Prostate gland (tissue), 2 donors: ENCODE data around the gene PLCB4. TPM values are rescaled to one million over a fixed set of nuclear protein-coding genes. Genes with fewer than 3 reads are reported as not detected.

Source experiments
- DNase-seq: peaks from one replicate; pipeline ENCODE4 v3.0.0-alpha.2; 2019; ENCODE audit warnings: low spot score
- H3K27ac ChIP-seq, 2 donors: fragments of 200-600 bp; sonication (generic); 2 replicates each; pipeline ENCODE4 v1.5.1; 2017 to 2019
- H3K27me3 ChIP-seq: fragments of 200-600 bp; sonication (generic); replicated peaks from 2 replicates; pipeline ENCODE4 v1.5.1; 2019; ENCODE audit not compliant: insufficient read depth
- H3K36me3 ChIP-seq, 2 donors: fragments of 200-600 bp; sonication (generic); 1 replicate in 1 of 2; 2 replicates in 1 of 2; pipeline versions ENCODE4 v1.5.1 to v1.8.1; 2017 to 2019
- H3K4me1 ChIP-seq: fragments of 200-600 bp; sonication (generic); replicated peaks from 2 replicates; pipeline ENCODE4 v1.5.1; 2019
- H3K4me3 ChIP-seq, 2 donors: fragments of 200-600 bp; sonication (generic); 2 replicates each; pipeline ENCODE4 v1.5.1; 2017 to 2019
- H3K9me3 ChIP-seq: fragments of 200-600 bp; sonication (generic); 2 replicates; pipeline ENCODE4 v1.5.1; 2017
- POLR2A ChIP-seq: fragments of 450-650 bp; IDR thresholded peaks from one replicate; pipeline ENCODE4 v1.6.1; 2016; ENCODE audit warnings: antibody characterized with exemption, mild to moderate bottlenecking
- POLR2AphosphoS5 ChIP-seq: sonication (generic); formaldehyde crosslinking; IDR thresholded peaks from one replicate; pipeline ENCODE4 v1.6.1; 2017; ENCODE audit warnings: antibody characterized with exemption
- WGBS: methylation state at CpG from one replicate; pipeline ENCODE4 v1.1.5; 2018; 5-methylcytosine and 5-hydroxymethylcytosine counted together
- intact Hi-C: fragments of 100-400 bp; cut with DNase I; formaldehyde crosslinking; loops from one replicate; pipeline ENCODE4 v1.14.2; 2022
- total RNA-seq, 2 donors: library from RNA; depleted of rRNA; stranded (reverse); fragments of >200 nt; gene quantifications; one replicate each; pipeline ENCODE4 v1.1.0, GENCODE V29; 2016
- TF ChIP-seq, protein P1 (sequence below), 4 experiments: fragments of 200-600 bp in 2 of 4; fragments of 450-650 bp in 2 of 4; sonication (generic) in 2 of 4; IDR thresholded peaks; 1 replicate in 3 of 4; 2 replicates in 1 of 4; pipeline ENCODE4 v1.5.1; 2016 to 2019; ENCODE audit warnings: antibody characterized with exemption in 4 of 4, mild to moderate bottlenecking in 2 of 4, moderate library complexity in 2 of 4

PLCB4 gene
- total RNA-seq, 2 donors from 2014 or later: 9.1 to 11.6 TPM

DNA sequence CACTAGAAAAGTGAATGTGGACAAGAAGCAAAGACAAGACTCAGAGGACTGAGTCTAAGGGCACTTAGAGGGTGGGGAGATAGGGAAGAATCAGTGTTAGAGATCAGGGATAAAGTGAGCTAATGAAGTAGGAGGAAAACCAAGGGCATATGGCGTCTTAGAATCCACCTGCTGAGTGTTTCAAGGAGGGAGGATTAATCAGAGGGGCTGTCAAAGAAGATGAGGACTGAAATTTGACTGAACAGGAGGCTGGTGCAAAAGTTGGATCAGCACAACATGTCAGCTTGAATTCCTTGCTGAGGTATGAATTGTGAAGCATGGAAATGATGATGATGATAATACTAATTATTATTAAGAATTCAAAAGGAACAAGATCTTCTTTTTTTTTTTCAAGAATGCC lies 39.4 kb downstream of the PLCB4 start:
- TF ChIP-seq POLR2AphosphoS5 (no peak), POLR2A (no peak)
- TF ChIP-seq, protein P1, sequence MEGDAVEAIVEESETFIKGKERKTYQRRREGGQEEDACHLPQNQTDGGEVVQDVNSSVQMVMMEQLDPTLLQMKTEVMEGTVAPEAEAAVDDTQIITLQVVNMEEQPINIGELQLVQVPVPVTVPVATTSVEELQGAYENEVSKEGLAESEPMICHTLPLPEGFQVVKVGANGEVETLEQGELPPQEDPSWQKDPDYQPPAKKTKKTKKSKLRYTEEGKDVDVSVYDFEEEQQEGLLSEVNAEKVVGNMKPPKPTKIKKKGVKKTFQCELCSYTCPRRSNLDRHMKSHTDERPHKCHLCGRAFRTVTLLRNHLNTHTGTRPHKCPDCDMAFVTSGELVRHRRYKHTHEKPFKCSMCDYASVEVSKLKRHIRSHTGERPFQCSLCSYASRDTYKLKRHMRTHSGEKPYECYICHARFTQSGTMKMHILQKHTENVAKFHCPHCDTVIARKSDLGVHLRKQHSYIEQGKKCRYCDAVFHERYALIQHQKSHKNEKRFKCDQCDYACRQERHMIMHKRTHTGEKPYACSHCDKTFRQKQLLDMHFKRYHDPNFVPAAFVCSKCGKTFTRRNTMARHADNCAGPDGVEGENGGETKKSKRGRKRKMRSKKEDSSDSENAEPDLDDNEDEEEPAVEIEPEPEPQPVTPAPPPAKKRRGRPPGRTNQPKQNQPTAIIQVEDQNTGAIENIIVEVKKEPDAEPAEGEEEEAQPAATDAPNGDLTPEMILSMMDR (IDR thresholded peaks at IDR 0.05): no peak
- DNase-seq: no peak
- Histone ChIP-seq H3K27me3 (no peaks in the 10 kb centered on the region), H3K27ac (no peak overlapping the region), H3K36me3 (no peaks in the 10 kb centered on the region), H3K4me1 (no peaks in the 10 kb centered on the region), H3K4me3 (no peak overlapping the region), H3K9me3 (no peaks in the 10 kb centered on the region)
- intact Hi-C loops: no loop called here
- WGBS: 100% methylated on average over 1 of the region's 1 CpG

DNA sequence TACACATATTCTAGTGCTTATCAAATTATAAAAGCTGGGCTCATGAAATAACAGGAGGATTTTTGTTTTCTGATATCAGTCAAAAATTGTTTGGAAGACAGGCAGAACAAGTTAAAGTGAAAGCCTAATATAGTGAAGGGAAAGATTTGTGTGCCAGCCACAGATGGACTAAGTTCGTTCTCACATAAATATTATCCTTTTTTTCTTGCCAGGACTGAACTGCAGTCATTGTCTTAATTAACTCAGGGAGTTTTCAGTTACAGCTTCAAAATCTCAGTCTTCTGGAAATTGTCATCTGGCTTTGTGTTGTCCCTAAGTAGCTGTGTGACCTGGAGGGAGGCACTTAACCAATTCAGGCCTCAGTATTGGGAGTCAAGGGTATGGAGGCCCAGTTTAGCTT lies 40.7 kb downstream of the PLCB4 start:
- intact Hi-C loops: no loop called here
- TF ChIP-seq POLR2AphosphoS5 (no peak), POLR2A (no peak)
- TF ChIP-seq, protein P1 (IDR thresholded peaks at IDR 0.05): no peak
- no peaks in the 10 kb centered on the region for H3K9me3 ChIP-seq
- no peak overlapping the region for H3K27ac ChIP-seq
- H3K4me1 ChIP-seq: no peaks in the 10 kb centered on the region
- 32% methylated on average over 1 of the region's 1 CpG for WGBS
- H3K36me3 ChIP-seq: no peaks in the 10 kb centered on the region
- no peak for DNase-seq
- H3K27me3 ChIP-seq: no peaks in the 10 kb centered on the region
- no peak overlapping the region for H3K4me3 ChIP-seq

GRCh38 chr20:9110365-9110764 lies 41.5 kb downstream of the PLCB4 start:
- Histone ChIP-seq H3K4me1 (no peaks in the 10 kb centered on the region), H3K9me3 (no peaks in the 10 kb centered on the region), H3K27ac (peak overlapping the region; percentile 19 to 26), H3K4me3 (no peak overlapping the region), H3K36me3 (no peaks in the 10 kb centered on the region), H3K27me3 (no peaks in the 10 kb centered on the region)
- intact Hi-C loops: no loop called here
- 0% methylated on average over 1 of the region's 1 CpG for WGBS
- no peak for DNase-seq
- TF ChIP-seq, protein P1 (IDR thresholded peaks at IDR 0.05): no peak
- TF ChIP-seq POLR2AphosphoS5 (no peak), POLR2A (no peak)

GRCh38 chr20:9110916-9111432 lies 42.1 kb downstream of the PLCB4 start:
- intact Hi-C loops: no loop called here
- Histone ChIP-seq H3K27ac (peak overlapping the region; percentile 19 to 26), H3K9me3 (no peaks in the 10 kb centered on the region), H3K27me3 (no peaks in the 10 kb centered on the region), H3K4me1 (no peaks in the 10 kb centered on the region), H3K36me3 (no peaks in the 10 kb centered on the region), H3K4me3 (no peak overlapping the region)
- TF ChIP-seq POLR2AphosphoS5 (no peak), POLR2A (no peak)
- TF ChIP-seq, protein P1 (IDR thresholded peaks at IDR 0.05): no peak
- WGBS: 50% methylated on average over 3 of the region's 3 CpGs
- DNase-seq: no peak
